Endothelial cell of umbilical vein (primary cell): ENCODE results near the gene KRTAP4-12. TPM values are rescaled to one million over a fixed set of nuclear protein-coding genes. Genes with fewer than 3 reads are reported as not detected.

ENCODE experiments used
- BruUV-seq: library from RNA; stranded (reverse); fragments of 400-500 nt; replicated peaks from 2 replicates; lab custom pipeline; 2021; lab: Mats Ljungman, UMichigan
- CTCF ChIA-PET: fragments of 300-600, 350-600 bp; sonication (Branson Sonifier 250); formaldehyde crosslinking; loops from one replicate; lab custom pipeline; 2021; ENCODE audit warnings: antibody characterized with exemption, inconsistent platforms; lab: Charles Lee
- POLR2A ChIA-PET: fragments of 300-600, 350-600 bp; sonication (Branson Sonifier 250); formaldehyde crosslinking; loops from one replicate; lab custom pipeline; 2021; ENCODE audit warnings: antibody characterized with exemption, inconsistent platforms; lab: Charles Lee
- DNase-seq: peaks from one replicate; pipeline ENCODE4 v3.0.0-alpha.2; 2011; ENCODE audit warnings: low read depth, low spot score
- FAIRE-seq: peaks from 2 replicates; lab custom pipeline; 2011; peaks lifted over from hg19 to GRCh38; lab: Jason Lieb, UNC
- H2AFZ ChIP-seq: 2 replicates; pipeline ENCODE4 v1.6.0; 2012; ENCODE audit warnings: low read depth, low read length, control low read depth, inconsistent platforms
- H3K27ac ChIP-seq: 2 replicates; pipeline ENCODE4 v1.5.1; 2011; ENCODE audit warnings: low read depth, mild to moderate bottlenecking, control low read depth, low read length, moderate library complexity; ENCODE audit not compliant: insufficient read depth
- H3K27me3 ChIP-seq, 2 experiments: 2 replicates each; pipeline versions ENCODE4 v1.6.0 to v1.6.1; 2011; ENCODE audit warnings: low read length in 2 of 2, mixed read lengths in 1 of 2; ENCODE audit not compliant: control insufficient read depth in 2 of 2, insufficient read depth in 2 of 2
- H3K36me3 ChIP-seq, 2 experiments: 2 replicates in 1 of 2; 3 replicates in 1 of 2; pipeline ENCODE4 v1.5.1; 2011; ENCODE audit warnings: low read length in 2 of 2, mild to moderate bottlenecking in 1 of 2, moderate library complexity in 1 of 2; ENCODE audit not compliant: control insufficient read depth in 2 of 2, insufficient read depth in 2 of 2; ENCODE audit errors: extremely low read depth in 1 of 2
- H3K4me1 ChIP-seq: 3 replicates; pipeline ENCODE4 v1.5.1; 2011; ENCODE audit warnings: mild to moderate bottlenecking, low read length; ENCODE audit not compliant: control insufficient read depth, insufficient read depth; ENCODE audit errors: extremely low read depth
- H3K4me2 ChIP-seq: 2 replicates; pipeline ENCODE4 v1.6.1; 2011; ENCODE audit warnings: low read length, control low read depth, mixed read lengths; ENCODE audit not compliant: insufficient read depth
- H3K4me3 ChIP-seq, 3 experiments: fragments of 200-600 bp in 1 of 3; sonication (generic), shearing (Covaris generic) in 1 of 3; replicated peaks in 1 of 3; 2 replicates each; pipeline ENCODE4 v1.5.1; 2011 to 2016; ENCODE audit warnings: control low read depth in 3 of 3, low read length in 3 of 3, mild to moderate bottlenecking in 2 of 3, inconsistent platforms in 1 of 3, low read depth in 1 of 3, moderate library complexity in 1 of 3; ENCODE audit not compliant: insufficient read depth in 1 of 3
- H3K79me2 ChIP-seq: 2 replicates; pipeline ENCODE4 v1.6.0; 2012; ENCODE audit warnings: low read length, inconsistent platforms; ENCODE audit not compliant: control insufficient read depth, insufficient read depth
- H3K9ac ChIP-seq: replicated peaks from 2 replicates; pipeline ENCODE3; 2011; ENCODE audit warnings: low read length, control low read depth; ENCODE audit not compliant: insufficient read depth; ENCODE audit errors: extremely low read depth
- H3K9me1 ChIP-seq: replicated peaks from 3 replicates; pipeline ENCODE4 v1.6.0; 2011; ENCODE audit warnings: mild to moderate bottlenecking, low read length; ENCODE audit not compliant: control insufficient read depth, insufficient read depth; ENCODE audit errors: extremely low read depth
- H3K9me3 ChIP-seq: replicated peaks from 2 replicates; pipeline ENCODE4 v1.5.1; 2012; ENCODE audit warnings: low read length, inconsistent platforms; ENCODE audit not compliant: control insufficient read depth, insufficient read depth
- H4K20me1 ChIP-seq: replicated peaks from 2 replicates; pipeline ENCODE3; 2011; ENCODE audit warnings: mild to moderate bottlenecking, low read length; ENCODE audit not compliant: control insufficient read depth, insufficient read depth; ENCODE audit errors: extremely low read depth
- EZH2 ChIP-seq: IDR thresholded peaks from 2 replicates; pipeline ENCODE4 v1.6.1; 2012; ENCODE audit warnings: borderline replicate concordance, low read depth, mild to moderate bottlenecking, moderate library complexity, low read length, inconsistent platforms; ENCODE audit not compliant: severe bottlenecking
- FOS ChIP-seq: IDR thresholded peaks from 2 replicates; pipeline ENCODE4 v1.6.1; 2011; ENCODE audit warnings: mild to moderate bottlenecking, low read length, moderate library complexity, borderline replicate concordance; ENCODE audit not compliant: insufficient read depth
- GATA2 ChIP-seq: IDR thresholded peaks from 2 replicates; pipeline ENCODE4 v1.7.0; 2011; ENCODE audit warnings: low read depth, mild to moderate bottlenecking, moderate library complexity, mixed read lengths, low read length; ENCODE audit not compliant: insufficient read length, insufficient read depth
- JUN ChIP-seq: IDR thresholded peaks from 2 replicates; pipeline ENCODE4 v1.6.1; 2011; ENCODE audit warnings: borderline replicate concordance, low read depth; ENCODE audit not compliant: insufficient read length, insufficient read depth
- MYC ChIP-seq: IDR thresholded peaks from one replicate; pipeline ENCODE4 v1.6.1; 2011; ENCODE audit warnings: mild to moderate bottlenecking, low read depth, low read length
- POLR2A ChIP-seq: IDR thresholded peaks from 2 replicates; pipeline ENCODE4 v1.6.1; 2012; ENCODE audit warnings: low read depth, mild to moderate bottlenecking, control low read depth, low read length
- POLR2AphosphoS5 ChIP-seq: IDR thresholded peaks from 2 replicates; pipeline ENCODE4 v1.6.1; 2012; ENCODE audit warnings: low read depth, mild to moderate bottlenecking, control low read depth, low read length, moderate library complexity; ENCODE audit not compliant: insufficient read depth
- dilution Hi-C: fragments of 300-500 bp; cut with MboI; formaldehyde crosslinking; loops from one replicate; pipeline ENCODE4 v1.15.0; 2019; ENCODE audit warnings: low sequenced_read_pairs; ENCODE audit not compliant: extremely low pct_ligation_motif_present
- intact Hi-C: fragments of 100-400 bp; cut with micrococcal nuclease; formaldehyde crosslinking; loops from one replicate; pipeline ENCODE4 v1.10.0; 2022
- polyA plus RNA-seq, 4 experiments: library from polyadenylated mRNA; depleted of rRNA in 3 of 4; stranded (reverse) in 3 of 4; unstranded in 1 of 4; fragments of >200 nt; gene quantifications; 2 replicates each; pipeline versions ENCODE4 v1.2.1 to v1.2.3, GENCODE V29; 2011 to 2012; ENCODE audit warnings: missing spikeins in 1 of 4
- total RNA-seq: library from RNA; stranded (reverse); gene quantifications from 2 replicates; pipeline ENCODE4 v1.2.3, GENCODE V29; 2021
- TF ChIP-seq, protein P1 (sequence below), 2 donors: IDR thresholded peaks; 1 replicate in 1 of 2; 2 replicates in 1 of 2; pipeline ENCODE4 v1.5.1; 2011; ENCODE audit warnings: low read length in 2 of 2, mild to moderate bottlenecking in 2 of 2, moderate library complexity in 2 of 2, control low read depth in 1 of 2, inconsistent platforms in 1 of 2, low read depth in 1 of 2; ENCODE audit not compliant: insufficient read depth in 1 of 2; ENCODE audit errors: extremely low read depth in 1 of 2
- TF ChIP-seq, protein P2 (sequence below): IDR thresholded peaks from 2 replicates; pipeline ENCODE4 v1.6.1; 2011; ENCODE audit not compliant: insufficient read depth, insufficient read length

KRTAP4-12 gene
- total and polyA plus RNA-seq, 2 donors (not counting 3 experiments of a cell fraction or from before 2014, with no cell fraction given), result not detected

DNA sequence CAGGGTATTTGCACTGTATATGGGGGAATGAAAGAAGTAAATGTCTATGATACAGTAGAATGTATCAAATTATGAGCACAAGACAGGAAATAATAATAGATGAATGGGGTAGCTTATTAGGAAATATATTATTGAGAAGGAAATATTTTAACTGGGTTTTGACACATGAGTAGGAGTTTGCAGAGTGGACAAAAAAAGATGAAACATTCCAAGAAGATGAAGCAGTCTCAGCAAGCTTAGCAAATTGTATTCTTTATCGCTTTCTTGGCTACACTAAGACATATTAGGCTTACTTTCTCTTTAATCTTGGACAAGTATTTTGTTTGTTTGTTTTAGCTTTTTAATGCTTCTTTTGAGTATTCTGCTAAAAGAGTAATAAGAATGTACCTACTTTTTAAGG, 20.1 kb downstream of the KRTAP4-12 start:
- Histone ChIP-seq H3K27ac (no peak overlapping the region), H3K79me2 (no peaks in the 10 kb centered on the region), H3K9ac (no peak overlapping the region), H3K36me3 (no peaks in the 10 kb centered on the region), H3K4me3 (no peak overlapping the region), H3K9me1 (no peaks in the 10 kb centered on the region), H3K27me3 (no peaks in the 10 kb centered on the region), H3K9me3 (no peaks in the 10 kb centered on the region), H3K4me2 (no peak overlapping the region), H3K4me1 (peaks cover 2% of the 10 kb centered on the region), H2AFZ (no peak overlapping the region), H4K20me1 (no peaks in the 10 kb centered on the region)
- no TSS peak for BruUV-seq
- dilution Hi-C loops (no loop called here), intact Hi-C loops (no loop called here)
- CTCF ChIA-PET, result no interaction called here
- POLR2A ChIA-PET, result no interaction called here
- DNase-seq (no peak), FAIRE-seq (no peak)
- TF ChIP-seq JUN (no peak), POLR2A (no peak), EZH2 (no peak), MYC (no peak), POLR2AphosphoS5 (no peak), FOS (no peak), GATA2 (no peak)
- TF ChIP-seq, protein P1, sequence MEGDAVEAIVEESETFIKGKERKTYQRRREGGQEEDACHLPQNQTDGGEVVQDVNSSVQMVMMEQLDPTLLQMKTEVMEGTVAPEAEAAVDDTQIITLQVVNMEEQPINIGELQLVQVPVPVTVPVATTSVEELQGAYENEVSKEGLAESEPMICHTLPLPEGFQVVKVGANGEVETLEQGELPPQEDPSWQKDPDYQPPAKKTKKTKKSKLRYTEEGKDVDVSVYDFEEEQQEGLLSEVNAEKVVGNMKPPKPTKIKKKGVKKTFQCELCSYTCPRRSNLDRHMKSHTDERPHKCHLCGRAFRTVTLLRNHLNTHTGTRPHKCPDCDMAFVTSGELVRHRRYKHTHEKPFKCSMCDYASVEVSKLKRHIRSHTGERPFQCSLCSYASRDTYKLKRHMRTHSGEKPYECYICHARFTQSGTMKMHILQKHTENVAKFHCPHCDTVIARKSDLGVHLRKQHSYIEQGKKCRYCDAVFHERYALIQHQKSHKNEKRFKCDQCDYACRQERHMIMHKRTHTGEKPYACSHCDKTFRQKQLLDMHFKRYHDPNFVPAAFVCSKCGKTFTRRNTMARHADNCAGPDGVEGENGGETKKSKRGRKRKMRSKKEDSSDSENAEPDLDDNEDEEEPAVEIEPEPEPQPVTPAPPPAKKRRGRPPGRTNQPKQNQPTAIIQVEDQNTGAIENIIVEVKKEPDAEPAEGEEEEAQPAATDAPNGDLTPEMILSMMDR (IDR thresholded peaks at IDR 0.05; ENCODE audit: extremely low read depth in 1 of 2, insufficient read depth in 1 of 2, low read depth in 1 of 2, low read length in 2 of 2), result no peak
- TF ChIP-seq, protein P2, sequence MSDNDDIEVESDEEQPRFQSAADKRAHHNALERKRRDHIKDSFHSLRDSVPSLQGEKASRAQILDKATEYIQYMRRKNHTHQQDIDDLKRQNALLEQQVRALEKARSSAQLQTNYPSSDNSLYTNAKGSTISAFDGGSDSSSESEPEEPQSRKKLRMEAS, result no peak
